NB4 (cell line): ENCODE data around the gene BPHL.

Experiments used
- CTCF ChIP-seq: IDR thresholded peaks from one replicate; pipeline ENCODE4 v1.5.1; 2012; ENCODE audit warnings: low read depth, low read length
- MAX ChIP-seq: IDR thresholded peaks from 2 replicates; pipeline ENCODE4 v1.6.1; 2011; ENCODE audit warnings: low read depth, low read length
- POLR2A ChIP-seq: IDR thresholded peaks from 2 replicates; pipeline ENCODE4 v1.6.1; 2011; ENCODE audit warnings: mild to moderate bottlenecking; ENCODE audit not compliant: insufficient read length; ENCODE audit errors: extremely low read depth

GRCh38 chr6:3195695-3196497 lies 77.4 kb downstream of the BPHL start:
- TF ChIP-seq CTCF, result no peak
- no peak for TF ChIP-seq MAX
- no peak for TF ChIP-seq POLR2A
